NCI-H2081 treated with DMSO at 0.1 percent for 48 hours (cell line): ENCODE data around the gene CRY2.

ENCODE experiments used
- DNase-seq: peaks from one replicate; lab custom pipeline; 2025; lab: John Stamatoyannopoulos, UW

Gene CRY2

DNA sequence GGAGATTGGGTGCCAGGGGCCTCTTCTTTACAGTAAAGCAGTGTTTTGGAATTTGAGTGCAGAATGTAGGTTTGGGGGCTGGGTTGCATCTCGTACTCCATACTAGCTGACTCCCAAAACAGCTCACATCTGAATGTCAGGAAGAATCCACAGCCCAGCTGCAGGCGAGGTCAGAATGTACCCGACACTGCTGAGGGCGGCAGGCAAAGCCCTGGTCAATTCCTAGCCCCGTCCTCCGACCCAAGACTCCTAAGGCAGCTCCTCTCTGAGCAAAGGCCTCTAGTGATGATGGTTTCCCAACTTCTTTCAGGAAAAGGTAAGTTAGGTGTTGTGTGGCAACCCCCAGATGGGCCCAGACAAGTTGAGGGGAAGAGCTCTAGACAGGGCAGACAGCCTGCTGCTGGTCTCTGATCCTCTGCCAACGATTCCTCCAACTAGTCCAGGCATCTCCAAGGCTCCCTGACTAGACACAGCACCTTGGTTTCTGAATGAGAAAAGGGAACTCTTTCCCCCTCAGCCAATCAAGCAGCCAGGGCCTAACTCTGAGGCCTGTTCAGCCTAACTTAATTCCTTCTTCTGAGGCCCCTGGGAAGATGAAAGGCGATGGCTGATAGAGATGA lies 83.8 kb downstream of the CRY2 start:
- DNase-seq = no peak

DNA sequence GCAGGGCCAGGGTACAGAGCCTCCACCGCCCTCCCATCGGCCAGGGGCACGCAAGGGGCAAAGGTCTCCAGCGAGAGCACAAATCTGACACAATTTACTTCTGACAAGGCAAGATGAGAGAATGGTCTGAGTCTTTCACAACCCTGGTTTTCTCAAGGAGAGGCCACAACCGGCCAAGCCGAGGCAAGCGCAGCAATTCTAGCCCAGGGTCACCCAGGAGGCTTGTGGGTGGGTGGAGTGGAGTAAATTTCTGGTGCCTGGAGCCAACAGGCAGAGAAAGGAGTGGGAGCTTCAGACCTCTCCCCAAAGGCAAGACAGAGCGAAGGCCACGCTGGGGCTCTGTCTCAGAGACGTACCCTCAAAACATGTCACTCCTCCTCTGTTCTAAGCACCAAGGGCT lies 84.5 kb downstream of the CRY2 start:
- no peak for DNase-seq

DNA sequence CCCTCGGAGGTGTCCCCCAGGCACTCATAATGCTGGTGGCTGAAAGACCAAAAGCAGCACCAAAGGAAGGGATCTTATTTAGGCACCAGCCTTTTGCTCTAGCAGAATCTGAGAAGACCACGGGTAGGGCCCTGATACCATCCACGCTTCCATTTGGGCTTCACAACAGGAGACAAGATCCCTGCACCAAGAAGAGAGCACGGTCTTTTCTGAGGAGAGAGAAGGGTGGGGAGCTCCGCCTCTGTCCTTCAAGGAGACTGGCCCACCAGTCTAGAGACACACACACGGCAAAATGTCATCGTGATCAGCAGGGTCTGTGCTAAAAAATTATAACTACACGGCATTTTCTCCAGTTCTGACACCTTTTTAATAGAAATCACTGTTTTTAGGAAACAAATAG lies 84.9 kb downstream of the CRY2 start:
- no peak for DNase-seq
